K562 (cell line): ENCODE measurements around the gene ZFPM1. TPM values are rescaled to one million over a fixed set of nuclear protein-coding genes. Genes with fewer than 3 reads are reported as not detected.

Experiments
- ARID2 ChIP-seq: fragments of 450-650 bp; IDR thresholded peaks from 2 replicates; pipeline ENCODE4 v1.6.1; 2017; ENCODE audit warnings: antibody characterized with exemption, mild to moderate bottlenecking
- GATAD2A ChIP-seq: fragments of 450-650 bp; IDR thresholded peaks from 2 replicates; pipeline ENCODE4 v1.6.1; 2017
- SAFB ChIP-seq: fragments of 200-400 bp; formaldehyde crosslinking; IDR thresholded peaks from 2 replicates; pipeline ENCODE4 v1.6.1; 2017; ENCODE audit warnings: low read depth, low read length, borderline replicate concordance
- SMARCC2 ChIP-seq: fragments of 450-650 bp; IDR thresholded peaks from 2 replicates; pipeline ENCODE4 v1.6.1; 2017; ENCODE audit warnings: antibody characterized with exemption, moderate library complexity, mild to moderate bottlenecking, low read depth
- THAP12 ChIP-seq: fragments of 250-450 bp; sonication (Bioruptor Pico); IDR thresholded peaks from 2 replicates; pipeline ENCODE4 v1.9.0; 2021; ENCODE audit warnings: mild to moderate bottlenecking, inconsistent platforms
- ZFP30 ChIP-seq: fragments of 250-450 bp; sonication (Bioruptor Pico); IDR thresholded peaks from 2 replicates; pipeline ENCODE4 v1.8.0; 2022; ENCODE audit warnings: moderate library complexity, mild to moderate bottlenecking, inconsistent platforms, borderline replicate concordance
- ZNF165 ChIP-seq: fragments of 250-450 bp; sonication (Bioruptor Pico); IDR thresholded peaks from 2 replicates; pipeline ENCODE4 v1.4.0; 2020; ENCODE audit warnings: borderline replicate concordance
- polyA plus RNA-seq, 8 experiments: library from polyadenylated mRNA; depleted of rRNA in 4 of 8; stranded (reverse) in 5 of 8; unstranded in 3 of 8; fragments of >200 nt; fragmentation: Nextera tagmentation in 2 of 8; fragmentation: Illumina TruSeq in 1 of 8; extraction: Ambion mirVana in 2 of 8; extraction: Trizol in 1 of 8; gene quantifications; 2 replicates each; pipeline versions ENCODE4 v1.2.1 to v1.2.3, GENCODE V29; 2011 to 2014; ENCODE audit warnings: inconsistent platforms in 1 of 8, missing spikeins in 1 of 8
- total RNA-seq, 7 experiments: library from RNA; depleted of rRNA in 6 of 7; stranded (reverse); fragments of >200 nt in 6 of 7; fragmentation: Illumina TruSeq in 2 of 7; extraction: Trizol in 2 of 7; gene quantifications; 2 replicates each; pipeline versions ENCODE4 v1.2.1 to v1.2.3, GENCODE V29; 2011 to 2021; ENCODE audit warnings: low replicate concordance in 1 of 7
- TF ChIP-seq, protein P1 (sequence below): fragments of 150-350 bp; conservative IDR thresholded peaks from 2 replicates; pipeline ENCODE4 v1.6.1; 2014; ENCODE audit warnings: low read length

The ZFPM1 gene
- total and polyA plus RNA-seq, 9 of the 15 experiments (the other 6 are each of a cell fraction or from before 2014, with no cell fraction given), result 0.03 to 35.9 (median 1.4) TPM

DNA sequence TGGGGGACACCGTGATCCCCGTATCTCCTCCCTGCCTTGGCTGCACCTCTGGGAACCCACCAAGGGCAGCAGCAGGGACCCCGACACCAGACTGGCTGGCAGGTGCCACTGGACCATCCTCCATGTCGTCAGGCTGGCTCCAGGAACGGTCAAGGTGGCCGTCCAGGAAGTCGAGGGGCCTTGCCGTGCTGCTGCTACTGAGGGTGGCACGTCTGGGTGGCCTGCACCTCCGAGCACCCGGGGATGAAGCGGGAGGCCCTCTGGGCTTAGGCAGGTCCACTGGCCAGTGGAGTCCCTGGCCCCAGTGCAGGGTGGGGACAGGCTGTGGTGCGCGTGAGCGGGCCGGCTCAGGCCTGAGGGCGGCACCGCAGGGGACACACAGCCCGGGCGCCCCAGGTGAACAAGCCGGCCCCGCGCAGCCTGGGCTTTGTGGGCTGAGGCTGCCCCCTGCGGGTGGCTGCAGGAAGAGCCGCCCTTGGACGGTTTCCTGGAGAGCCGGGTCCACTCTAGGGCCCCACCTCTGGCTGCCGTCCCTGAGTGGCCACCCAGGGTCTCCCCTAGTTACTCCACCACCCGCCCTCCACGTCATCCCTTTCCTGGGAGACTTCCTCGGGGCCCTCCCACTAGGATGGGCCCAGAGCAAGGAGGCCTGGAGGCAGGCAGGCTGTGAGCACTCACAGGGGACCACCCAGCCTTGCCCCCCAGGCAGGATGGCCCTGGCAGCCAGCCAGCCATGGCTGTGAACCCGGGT lies 74.3 kb downstream of the ZFPM1 start (continued):
- TF ChIP-seq, protein P1, sequence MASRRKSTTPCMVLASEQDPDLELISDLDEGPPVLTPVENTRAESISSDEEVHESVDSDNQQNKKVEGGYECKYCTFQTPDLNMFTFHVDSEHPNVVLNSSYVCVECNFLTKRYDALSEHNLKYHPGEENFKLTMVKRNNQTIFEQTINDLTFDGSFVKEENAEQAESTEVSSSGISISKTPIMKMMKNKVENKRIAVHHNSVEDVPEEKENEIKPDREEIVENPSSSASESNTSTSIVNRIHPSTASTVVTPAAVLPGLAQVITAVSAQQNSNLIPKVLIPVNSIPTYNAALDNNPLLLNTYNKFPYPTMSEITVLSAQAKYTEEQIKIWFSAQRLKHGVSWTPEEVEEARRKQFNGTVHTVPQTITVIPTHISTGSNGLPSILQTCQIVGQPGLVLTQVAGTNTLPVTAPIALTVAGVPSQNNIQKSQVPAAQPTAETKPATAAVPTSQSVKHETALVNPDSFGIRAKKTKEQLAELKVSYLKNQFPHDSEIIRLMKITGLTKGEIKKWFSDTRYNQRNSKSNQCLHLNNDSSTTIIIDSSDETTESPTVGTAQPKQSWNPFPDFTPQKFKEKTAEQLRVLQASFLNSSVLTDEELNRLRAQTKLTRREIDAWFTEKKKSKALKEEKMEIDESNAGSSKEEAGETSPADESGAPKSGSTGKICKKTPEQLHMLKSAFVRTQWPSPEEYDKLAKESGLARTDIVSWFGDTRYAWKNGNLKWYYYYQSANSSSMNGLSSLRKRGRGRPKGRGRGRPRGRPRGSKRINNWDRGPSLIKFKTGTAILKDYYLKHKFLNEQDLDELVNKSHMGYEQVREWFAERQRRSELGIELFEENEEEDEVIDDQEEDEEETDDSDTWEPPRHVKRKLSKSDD, result no peak; the same call in 1 of the 2 replicates
- no peak for TF ChIP-seq ZFP30
- peak; percentile 95 for TF ChIP-seq ARID2
- no peak for TF ChIP-seq ZNF165
- peak; percentile 8; the same call in 1 of the 2 replicates for TF ChIP-seq THAP12 (CRISPR knock-in tag)
- TF ChIP-seq SAFB, result 0 out of 2 replicates have a peak, but pooled peaks have one; percentile 20
- no peak for TF ChIP-seq SMARCC2
- TF ChIP-seq GATAD2A, result peak; percentile 82; the same call in 1 of the 2 replicates
- TF ChIP-seq, all 486 proteins: peak for 66
